Smooth muscle cell (in vitro differentiated cells): Measurements from ENCODE around the gene WIPI1. TPM values are rescaled to one million over a fixed set of nuclear protein-coding genes. Genes with fewer than 3 reads are reported as not detected.

Experiments
- DNase-seq: peaks from one replicate; lab custom pipeline; 2025; ENCODE audit not compliant: unreplicated experiment; lab: John Stamatoyannopoulos, UW
- H2AFZ ChIP-seq: fragments of 200-600 bp; sonication (generic); 2 replicates; pipeline ENCODE4 v1.6.0; 2016; ENCODE audit warnings: antibody characterized with exemption, low read depth, mild to moderate bottlenecking
- H3F3A ChIP-seq: fragments of 200-600 bp; sonication (generic); 2 replicates; pipeline ENCODE4 v1.6.0; 2017; ENCODE audit warnings: antibody characterized with exemption, low read depth
- H3K27ac ChIP-seq: fragments of 200-600 bp; sonication (generic); 2 replicates; pipeline ENCODE4 v1.5.1; 2016; ENCODE audit warnings: low read depth, mild to moderate bottlenecking
- H3K27me3 ChIP-seq: fragments of 200-600 bp; sonication (generic); 2 replicates; pipeline ENCODE4 v1.6.1; 2016; ENCODE audit warnings: low read depth, mild to moderate bottlenecking
- H3K36me3 ChIP-seq: fragments of 200-600 bp; sonication (generic); 2 replicates; pipeline ENCODE4 v1.5.1; 2016; ENCODE audit warnings: low read depth
- H3K4me1 ChIP-seq: fragments of 200-600 bp; sonication (generic); 2 replicates; pipeline ENCODE4 v1.5.1; 2016; ENCODE audit warnings: low read depth
- H3K4me2 ChIP-seq: fragments of 200-600 bp; sonication (generic); 2 replicates; pipeline ENCODE4 v1.6.0; 2016; ENCODE audit warnings: mild to moderate bottlenecking
- H3K4me3 ChIP-seq: fragments of 200-600 bp; sonication (generic); 2 replicates; pipeline ENCODE4 v1.5.1; 2016; ENCODE audit warnings: mild to moderate bottlenecking
- H3K79me2 ChIP-seq: fragments of 200-600 bp; sonication (generic); 2 replicates; pipeline ENCODE4 v1.6.0; 2016; ENCODE audit warnings: low read depth, mild to moderate bottlenecking
- H3K9ac ChIP-seq: fragments of 200-600 bp; sonication (generic); 2 replicates; pipeline ENCODE4 v1.6.0; 2016; ENCODE audit warnings: low read depth
- H3K9me3 ChIP-seq: fragments of 200-600 bp; sonication (generic); replicated peaks from 2 replicates; pipeline ENCODE4 v1.5.1; 2016; ENCODE audit warnings: low read depth
- H4K20me1 ChIP-seq: fragments of 200-600 bp; sonication (generic); 2 replicates; pipeline ENCODE4 v1.6.0; 2016; ENCODE audit warnings: low read depth
- CTCF ChIP-seq: fragments of 200-600 bp; sonication (generic); IDR thresholded peaks from 2 replicates; pipeline ENCODE4 v1.5.1; 2017; ENCODE audit warnings: borderline replicate concordance, mild to moderate bottlenecking, antibody characterized with exemption; ENCODE audit not compliant: insufficient read depth, poor library complexity, severe bottlenecking
- WGBS: methylation state at CpG from one replicate; pipeline ENCODE4 v1.1.7; 2016; ENCODE audit warnings: low lambda C conversion rate; 5-methylcytosine and 5-hydroxymethylcytosine counted together
- polyA plus RNA-seq: library from polyadenylated mRNA; unstranded; fragments of >200 nt; fragmentation: Nextera tagmentation; extraction: Ambion mirVana; gene quantifications from 2 replicates; pipeline ENCODE4 v1.2.1, GENCODE V29; 2016
- total RNA-seq: library from RNA; depleted of rRNA; stranded (reverse); fragments of >200 nt; gene quantifications from 2 replicates; pipeline ENCODE4 v1.2.3, GENCODE V29; 2014

WIPI1 gene
- total and polyA plus RNA-seq, 2 experiments from 2014 or later: 188 to 196 TPM

GRCh38 chr17:68491381-68492231 is 34.3 kb upstream of the WIPI1 start:
- TF ChIP-seq CTCF: no peak
- Histone ChIP-seq H3K27ac (no peak overlapping the region), H3K4me3 (no peak overlapping the region), H4K20me1 (no peaks in the 10 kb centered on the region), H3K4me1 (no peaks in the 10 kb centered on the region), H3K79me2 (no peaks in the 10 kb centered on the region), H3K9ac (no peak overlapping the region), H3K27me3 (no peaks in the 10 kb centered on the region), H3F3A (no peaks in the 10 kb centered on the region), H3K4me2 (no peak overlapping the region), H2AFZ (no peak overlapping the region), H3K9me3 (no peaks in the 10 kb centered on the region), H3K36me3 (no peaks in the 10 kb centered on the region)
- WGBS: 92% methylated on average over 12 of the region's 12 CpGs
- no peak for DNase-seq

- H3F3A ChIP-seq: no peaks in the 10 kb centered on the region
- no peak overlapping the region for H3K4me2 ChIP-seq
- H3K27ac ChIP-seq: no peak overlapping the region
- no peak overlapping the region for H3K9ac ChIP-seq
- 79% methylated on average over 4 of the region's 4 CpGs for WGBS
- H3K27me3 ChIP-seq: peaks cover 9% of the 10 kb centered on the region
- no peak overlapping the region for H2AFZ ChIP-seq
- H3K79me2 ChIP-seq: no peaks in the 10 kb centered on the region
- H3K4me3 ChIP-seq: no peak overlapping the region
- TF ChIP-seq CTCF: no peak
- H3K9me3 ChIP-seq: no peaks in the 10 kb centered on the region
- no peaks in the 10 kb centered on the region for H3K36me3 ChIP-seq
- H3K4me1 ChIP-seq: no peaks in the 10 kb centered on the region
- no peaks in the 10 kb centered on the region for H4K20me1 ChIP-seq
- no peak for DNase-seq
These were observed 32.6 kb upstream of the WIPI1 start for GRCh38 chr17:68489919-68490318.

- Histone ChIP-seq H3K27me3 (peaks cover 15% of the 10 kb centered on the region), H3K4me1 (no peaks in the 10 kb centered on the region), H3F3A (no peaks in the 10 kb centered on the region), H3K27ac (no peak overlapping the region), H3K4me3 (no peak overlapping the region), H3K36me3 (no peaks in the 10 kb centered on the region), H3K9me3 (no peaks in the 10 kb centered on the region), H2AFZ (no peak overlapping the region), H3K4me2 (no peak overlapping the region), H4K20me1 (no peaks in the 10 kb centered on the region), H3K79me2 (no peaks in the 10 kb centered on the region), H3K9ac (no peak overlapping the region)
- TF ChIP-seq CTCF: no peak
- no peak for DNase-seq
- 87% methylated on average over 2 of the region's 2 CpGs for WGBS
These were observed 27.2 kb upstream of the WIPI1 start for GRCh38 chr17:68484458-68484857.

GRCh38 chr17:68482576-68483041 is 25.3 kb upstream of the WIPI1 start:
- Histone ChIP-seq H3K36me3 (no peaks in the 10 kb centered on the region), H3K4me3 (no peak overlapping the region), H3K4me1 (no peaks in the 10 kb centered on the region), H3K27me3 (peaks cover 15% of the 10 kb centered on the region), H3F3A (no peaks in the 10 kb centered on the region), H3K9ac (no peak overlapping the region), H3K79me2 (no peaks in the 10 kb centered on the region), H3K27ac (no peak overlapping the region), H2AFZ (no peak overlapping the region), H3K4me2 (no peak overlapping the region), H4K20me1 (no peaks in the 10 kb centered on the region), H3K9me3 (no peaks in the 10 kb centered on the region)
- WGBS: 93% methylated on average over 4 of the region's 4 CpGs
- no peak for DNase-seq
- TF ChIP-seq CTCF: no peak
